ENCODE data around the gene EBI3.
"Not testable (repeated sequence)": the region's sequence is repeated elsewhere in the genome, so short reads cannot be mapped to it uniquely, and the experiment has no call there.

EBI3 gene

GRCh38 chr19:4200940-4201542, 28.3 kb upstream of the EBI3 start:
- DNase-seq: no peak

DNA sequence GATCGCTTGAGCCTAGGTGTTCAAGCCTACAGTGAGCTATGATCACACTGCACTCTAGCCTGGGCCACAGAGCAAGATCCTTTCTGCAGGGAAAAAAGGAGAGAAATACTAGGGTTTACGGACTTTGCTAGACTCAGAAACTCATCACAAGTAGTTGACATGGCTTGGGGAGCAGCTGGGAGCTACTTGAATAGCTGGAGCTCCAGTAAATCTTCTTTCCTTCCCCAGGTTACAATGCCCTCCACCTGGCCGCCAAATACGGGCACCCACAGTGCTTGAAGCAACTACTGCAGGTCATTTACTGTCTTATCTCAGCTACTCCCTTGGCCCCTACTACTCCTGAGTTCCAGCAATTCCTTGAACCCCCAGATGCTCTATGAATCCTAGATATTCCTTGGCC, 27.5 kb upstream of the EBI3 start:
- no peak for DNase-seq

DNA sequence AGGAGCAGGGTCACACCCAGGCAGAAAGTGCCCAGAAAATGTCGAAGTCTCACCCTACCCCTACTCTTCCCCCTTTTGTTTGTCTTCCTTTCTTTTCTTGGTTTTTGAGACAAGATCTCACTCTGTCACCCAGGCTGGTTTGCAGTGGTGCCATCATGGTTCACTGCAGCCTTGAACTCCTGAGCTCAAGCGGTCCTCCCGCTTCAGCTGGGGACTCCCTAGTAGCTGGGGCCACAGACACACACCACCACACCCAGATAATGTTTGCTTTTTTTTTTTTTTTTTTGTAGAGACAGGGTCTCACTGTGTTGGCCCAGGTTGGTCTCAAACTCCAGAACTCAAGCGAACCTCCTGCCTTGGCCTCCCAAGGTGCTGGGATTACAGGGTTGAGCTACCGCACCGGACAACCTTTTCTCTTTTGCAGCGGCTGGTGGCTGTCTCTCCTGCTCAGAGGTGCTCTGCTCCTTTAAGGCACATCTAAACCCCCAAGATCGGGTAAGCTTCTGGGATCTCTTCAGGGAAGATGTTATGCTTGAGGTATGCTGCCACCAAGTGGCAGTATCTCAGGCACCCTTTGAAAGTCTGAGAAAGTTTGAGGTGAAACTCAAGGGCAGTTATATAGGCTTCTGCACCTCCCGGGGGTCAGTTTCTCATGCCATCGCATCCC, 22.4 kb upstream of the EBI3 start:
- DNase-seq: peak; percentile 37

- peak; percentile 39 for DNase-seq
Measured at GRCh38 chr19:4208385-4209094, 20.8 kb upstream of the EBI3 start.

- no peak for DNase-seq
Measured at GRCh38 chr19:4210166-4210731, 19.1 kb upstream of the EBI3 start.

GRCh38 chr19:4213116-4213515, 16.2 kb upstream of the EBI3 start:
- DNase-seq: no peak

DNA sequence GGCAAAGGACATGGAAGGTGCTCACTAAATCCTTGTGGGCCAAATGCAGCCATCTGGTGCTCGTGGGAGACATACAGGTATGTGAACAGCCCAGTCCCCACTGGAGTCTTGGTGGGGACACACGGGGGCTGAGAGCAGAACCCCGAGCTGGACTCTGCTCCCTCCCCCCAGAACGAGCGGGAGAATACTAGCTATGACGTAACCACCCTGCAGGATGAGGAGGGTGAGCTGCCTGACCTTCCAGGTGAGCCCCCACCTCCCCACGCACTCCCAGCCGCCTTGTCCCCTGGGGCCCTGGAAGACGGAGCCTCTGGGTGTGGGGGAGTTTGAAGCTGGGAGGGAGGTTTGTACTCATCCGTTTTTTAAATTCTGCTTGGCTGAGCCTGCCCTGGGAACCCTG, 13.5 kb upstream of the EBI3 start:
- no peak for DNase-seq

DNA sequence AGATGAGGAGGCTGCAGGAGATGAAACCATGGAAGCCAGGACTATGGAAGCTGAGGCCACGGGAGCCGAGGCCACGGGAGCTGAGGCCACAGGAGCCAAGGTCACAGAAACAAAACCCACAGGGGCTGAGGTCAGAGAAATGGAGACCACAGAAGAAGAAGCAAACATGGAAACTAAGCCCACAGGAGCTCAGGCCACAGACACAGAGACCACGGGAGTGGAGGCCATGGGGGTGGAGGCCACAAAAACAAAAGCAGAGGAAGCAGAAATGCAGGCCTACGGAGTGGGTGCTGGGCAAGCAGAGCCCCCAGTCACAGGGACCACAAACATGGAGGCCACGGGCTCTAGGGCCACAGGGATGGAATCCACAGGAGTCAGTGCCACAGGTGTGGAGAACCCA, 12.5 kb upstream of the EBI3 start:
- no peak for DNase-seq

DNA sequence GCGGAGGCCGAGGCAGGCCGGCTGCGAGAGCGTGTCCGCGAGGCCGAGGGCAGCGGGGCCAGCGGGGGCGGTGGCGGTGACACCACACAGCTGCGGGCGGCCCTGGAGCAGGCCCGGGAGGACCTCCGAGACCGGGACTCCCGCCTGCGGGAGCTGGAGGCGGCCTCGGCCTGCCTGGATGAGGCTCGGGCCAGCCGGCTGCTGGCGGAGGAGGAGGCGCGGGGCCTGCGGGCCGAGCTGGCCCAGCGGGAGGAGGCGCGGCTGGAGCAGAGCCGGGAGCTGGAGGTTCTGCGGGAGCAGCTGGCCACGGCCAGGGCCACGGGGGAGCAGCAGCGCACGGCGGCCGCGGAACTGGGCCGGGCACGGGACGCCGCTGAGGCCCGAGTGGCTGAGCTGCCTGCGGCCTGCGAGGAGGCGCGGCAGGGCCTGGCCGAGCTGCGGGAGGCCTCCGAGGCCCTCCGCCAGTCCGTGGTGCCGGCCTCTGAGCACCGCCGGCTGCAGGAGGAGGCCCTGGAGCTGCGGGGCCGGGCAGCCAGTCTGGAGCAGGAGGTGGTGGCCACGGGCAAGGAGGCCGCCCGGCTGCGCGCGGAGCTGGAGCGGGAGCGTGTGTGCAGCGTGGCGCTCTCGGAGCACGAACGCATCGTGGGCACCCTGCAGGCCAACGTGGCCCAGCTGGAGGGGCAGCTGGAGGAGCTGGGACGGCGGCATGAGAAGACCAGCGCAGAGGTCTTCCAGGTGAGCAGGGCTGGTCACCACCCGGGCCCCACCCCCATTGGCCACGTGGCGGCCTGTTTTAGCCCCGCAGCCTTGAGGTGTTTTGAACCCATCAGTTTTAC, 11.7 kb upstream of the EBI3 start:
- no peak for DNase-seq

GRCh38 chr19:4218523-4218922, 10.8 kb upstream of the EBI3 start:
- DNase-seq: not testable (repeated sequence)

DNA sequence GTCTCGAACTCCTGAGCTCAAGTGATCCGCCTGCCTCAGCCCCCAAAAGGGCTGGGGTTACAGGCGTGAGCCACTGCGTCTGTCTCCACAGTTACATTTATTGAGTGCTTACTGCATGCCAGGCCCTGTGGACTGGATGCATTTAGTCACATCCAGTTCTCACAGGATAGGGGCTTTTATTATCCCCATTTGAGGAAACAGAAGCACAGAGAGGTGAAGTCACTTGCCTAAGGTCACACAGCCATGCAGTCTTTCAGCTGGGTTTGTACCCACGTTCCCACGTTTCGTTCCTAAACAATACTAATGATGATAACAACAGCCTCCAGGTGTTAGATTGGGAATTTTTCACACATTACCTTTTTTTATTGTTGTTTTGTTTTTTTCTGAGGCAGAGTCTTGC, 9.1 kb upstream of the EBI3 start:
- DNase-seq: no peak

DNA sequence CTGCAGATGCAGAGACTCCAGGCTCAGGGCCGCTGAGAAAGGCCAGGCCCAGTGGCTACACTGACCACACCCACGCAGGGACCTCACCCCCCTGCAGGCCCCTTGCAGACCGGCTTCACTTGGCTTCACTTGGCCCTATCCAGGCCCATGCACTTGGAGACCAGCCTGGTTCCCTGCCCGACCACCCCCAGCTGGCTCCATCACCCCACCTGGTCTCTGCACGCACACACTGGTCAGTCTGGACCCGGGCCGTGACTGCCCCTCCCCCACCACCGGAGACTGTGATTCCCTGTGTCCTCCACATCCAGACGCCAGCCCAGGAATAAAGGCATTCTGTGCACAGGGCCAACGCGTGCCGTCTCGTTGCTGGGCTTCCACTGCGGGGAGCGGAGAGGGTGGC, 4.9 kb upstream of the EBI3 start:
- DNase-seq: no peak

DNA sequence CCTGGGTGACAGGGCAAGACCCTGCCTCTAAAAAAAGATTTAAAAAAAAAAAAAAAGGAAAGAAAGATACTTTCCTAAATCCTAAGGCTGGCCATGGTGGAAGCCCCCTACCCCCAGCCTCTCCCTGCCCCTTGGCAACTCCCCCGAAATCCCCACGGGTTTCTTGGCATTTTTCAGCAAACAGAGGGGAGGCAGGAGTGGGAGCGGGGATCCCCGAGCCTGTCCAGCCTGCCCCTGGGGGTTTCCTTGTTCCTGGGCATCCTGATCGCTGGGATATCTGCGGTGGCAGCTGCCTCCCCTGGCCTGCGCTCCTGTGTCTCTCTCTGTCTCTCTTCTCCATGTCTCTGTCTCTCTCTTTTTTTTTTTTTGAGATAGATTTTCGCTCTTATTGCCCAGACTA, 3.4 kb upstream of the EBI3 start:
- DNase-seq: no peak

DNA sequence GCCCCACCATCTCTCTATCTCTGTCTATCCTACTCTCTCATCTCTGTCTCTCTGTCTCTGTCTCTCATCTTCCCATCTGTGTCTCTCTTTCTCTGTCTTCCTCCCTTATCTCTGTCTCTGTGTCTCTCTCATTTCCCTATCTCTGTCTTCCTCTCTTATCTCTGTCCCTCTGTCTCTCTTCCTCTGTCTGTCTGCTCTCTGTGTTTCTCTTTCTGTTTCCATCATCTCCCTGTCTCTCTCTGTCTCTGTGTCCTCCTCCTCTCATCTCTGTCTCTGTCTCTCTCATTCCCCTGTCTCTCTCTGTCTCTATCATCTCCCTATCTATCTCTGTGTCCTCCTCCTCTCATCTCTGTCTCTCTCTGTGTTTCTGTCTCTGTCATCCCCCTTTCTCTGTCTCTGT, 1.6 kb upstream of the EBI3 start:
- DNase-seq: peak; percentile 44

DNA sequence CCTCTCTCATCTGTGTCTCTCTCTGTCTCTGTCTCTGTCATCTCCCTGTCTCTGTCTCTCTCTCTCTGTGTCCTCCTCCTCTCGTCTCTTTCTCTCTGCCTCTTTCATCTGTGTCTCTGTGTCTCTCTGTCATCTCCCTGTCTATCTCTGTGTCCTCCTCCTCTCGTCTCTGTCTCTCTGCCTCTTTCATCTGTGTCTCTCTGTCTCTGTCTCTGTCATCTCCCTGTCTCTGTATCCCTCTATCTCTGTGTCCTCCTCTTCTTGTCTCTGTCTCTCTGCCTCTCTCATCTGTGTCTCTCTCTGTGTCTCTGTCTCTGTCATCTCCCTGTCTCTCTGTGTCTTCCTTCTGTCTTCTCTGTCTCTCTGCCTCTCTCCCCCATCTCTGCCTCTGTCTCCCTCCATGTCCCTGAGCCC, 551 bp upstream of the EBI3 start:
- DNase-seq: no peak

DNA sequence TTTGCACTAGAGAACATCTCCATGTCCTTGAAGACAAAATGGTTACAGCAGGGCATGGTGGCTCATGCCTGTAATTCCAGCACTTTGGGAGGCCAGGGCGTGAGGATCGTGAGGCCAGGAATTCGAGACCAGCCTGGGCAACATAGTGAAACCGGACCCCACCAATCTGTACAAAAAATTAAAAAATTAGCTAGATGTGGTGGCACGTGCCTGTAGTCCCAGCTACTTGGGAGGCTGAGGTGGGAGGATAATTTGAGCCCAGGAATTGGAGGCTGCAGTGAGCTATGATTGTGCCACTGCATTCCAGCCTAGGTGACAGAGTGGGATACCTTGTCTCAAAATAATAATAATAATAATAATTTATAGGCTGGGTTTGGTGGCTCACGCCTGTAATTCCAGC, 914 bp downstream of the EBI3 start:
- DNase-seq: not testable (repeated sequence)

DNA sequence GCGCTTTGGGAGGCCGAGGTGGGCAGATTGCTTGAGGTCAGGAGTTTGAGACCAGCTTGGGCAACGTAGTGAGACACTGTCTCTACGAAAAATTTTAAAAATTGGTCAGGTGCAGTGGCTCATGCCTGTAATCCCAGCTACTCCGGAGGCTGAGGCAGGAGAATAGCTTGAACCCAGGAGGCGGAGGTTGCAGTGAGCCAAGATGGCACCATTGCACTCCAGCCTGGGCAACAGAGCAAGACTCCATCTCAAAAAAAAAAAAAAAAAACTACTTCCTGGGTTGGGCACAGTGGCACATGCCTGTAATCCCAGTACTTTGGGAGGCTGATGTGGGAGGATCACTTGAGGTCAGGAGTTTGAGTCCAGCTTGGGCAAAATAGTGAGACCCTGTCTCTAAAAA, 2.2 kb downstream of the EBI3 start:
- DNase-seq: not testable (repeated sequence)

DNA sequence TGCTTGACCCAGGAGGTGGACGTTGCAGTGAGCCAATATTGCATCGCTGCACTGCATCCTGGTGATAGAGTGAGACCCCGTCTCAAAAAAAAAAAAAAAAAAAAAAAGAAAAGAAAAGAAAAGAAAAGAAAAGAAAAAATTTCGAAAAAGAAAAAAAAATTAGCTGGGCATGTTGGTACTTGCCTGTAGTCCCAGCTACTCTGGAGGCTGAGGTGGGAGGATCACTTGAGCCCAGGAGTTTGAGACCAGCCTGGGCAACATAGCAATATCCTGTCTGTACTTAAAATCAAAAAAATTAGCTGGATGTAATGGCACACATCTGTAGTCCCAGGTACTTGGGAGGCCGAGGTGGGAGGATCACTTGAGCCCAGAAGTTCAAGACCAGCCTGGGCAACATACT, 2.8 kb downstream of the EBI3 start:
- DNase-seq: not testable (repeated sequence)

GRCh38 chr19:4232614-4233281, 3.4 kb downstream of the EBI3 start:
- no peak for DNase-seq

DNA sequence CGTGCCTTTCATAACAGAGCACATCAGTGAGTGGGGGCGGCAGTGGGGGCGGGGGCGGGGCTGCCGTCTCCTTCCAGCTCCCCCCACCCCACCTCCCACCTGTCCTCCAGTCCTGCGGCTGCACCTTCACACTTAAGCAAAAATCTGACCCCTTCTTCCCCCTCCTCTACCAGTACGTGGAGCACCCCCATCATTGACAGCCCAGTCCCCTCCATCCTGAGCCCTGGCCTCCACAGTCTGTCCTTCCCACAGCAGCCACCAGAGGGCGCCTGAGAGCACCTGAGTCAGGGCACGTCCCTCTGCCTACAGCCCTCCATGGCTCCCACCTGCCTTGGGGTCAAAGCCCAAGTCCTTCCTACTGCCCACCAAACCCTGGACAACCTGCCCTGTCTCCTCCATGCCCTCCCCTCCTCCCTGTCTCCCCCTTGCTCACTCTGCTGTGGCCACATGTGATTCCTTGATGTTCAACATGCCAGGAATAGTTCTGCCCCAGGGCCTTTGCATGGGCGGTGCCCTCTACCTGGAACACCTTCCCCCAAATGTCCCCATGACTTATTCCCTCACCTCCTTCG, 4.0 kb downstream of the EBI3 start:
- DNase-seq: peak; percentile 46

DNA sequence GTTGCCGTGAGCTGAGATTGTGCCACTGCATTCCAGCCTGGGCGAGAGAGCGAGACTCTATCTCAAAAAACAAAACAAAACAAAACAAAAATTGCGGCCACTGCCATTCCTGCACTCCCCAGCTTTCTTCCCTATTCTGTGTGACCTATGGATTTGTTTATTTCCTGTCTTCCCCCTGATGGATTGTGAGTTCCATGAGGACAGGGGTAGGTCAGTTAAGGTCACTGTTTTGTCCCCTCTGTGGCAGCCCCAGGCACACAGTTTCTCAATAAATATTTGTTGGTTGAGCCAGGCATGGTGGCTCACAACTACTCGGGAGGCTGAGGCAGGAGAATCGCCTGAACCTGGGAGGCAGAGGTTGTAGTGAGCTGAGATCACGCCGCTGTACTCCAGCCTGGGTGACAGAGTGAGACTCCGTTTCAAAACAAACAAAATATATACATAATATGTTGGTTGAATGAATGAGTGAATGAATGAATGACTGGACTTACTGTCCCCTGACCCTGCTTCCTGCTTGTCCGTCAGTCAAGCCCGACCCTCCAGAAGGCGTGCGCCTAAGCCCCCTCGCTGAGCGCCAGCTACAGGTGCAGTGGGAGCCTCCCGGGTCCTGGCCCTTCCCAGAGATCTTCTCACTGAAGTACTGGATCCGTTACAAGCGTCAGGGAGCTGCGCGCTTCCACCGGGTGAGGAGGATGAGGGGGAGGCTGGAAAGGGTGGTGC, 5.0 kb downstream of the EBI3 start:
- DNase-seq: no peak

- DNase-seq: no peak
Measured at GRCh38 chr19:4234862-4235201, 5.5 kb downstream of the EBI3 start.
